Activated T-helper 1 cell treated with anti-CD3 and anti-CD28 coated beads, Interleukin-12 subunit alpha, Interleukin-12 subunit beta, Interleukin-2, Interleukin-4 antibody, amounts not matched to agents 30 ng/mL and 10 ng/mL and 1 ng/mL, durations not matched to agents 14 hours and 24 hours and 36 hours (primary cell): ENCODE results near the gene HOXB8. TPM values are rescaled to one million over a fixed set of nuclear protein-coding genes. Genes with fewer than 3 reads are reported as not detected.

Source experiments
- DNase-seq: peaks from one replicate; pipeline ENCODE4 v3.0.0; 2021; ENCODE audit warnings: low spot score
- H3K27ac Mint-ChIP-seq: one replicate; pipeline ENCODE4 v1.8.0; 2021; ENCODE audit warnings: mild to moderate bottlenecking, mixed read lengths
- H3K27me3 Mint-ChIP-seq: one replicate; pipeline ENCODE4 v1.8.0; 2022; ENCODE audit warnings: mild to moderate bottlenecking, moderate library complexity, mixed read lengths; ENCODE audit not compliant: insufficient read depth
- H3K36me3 Mint-ChIP-seq: one replicate; pipeline ENCODE4 v1.8.0; 2021; ENCODE audit warnings: low read depth, mixed read lengths
- H3K4me1 Mint-ChIP-seq: one replicate; pipeline ENCODE4 v1.8.0; 2021; ENCODE audit warnings: low read depth, mixed read lengths
- H3K4me3 Mint-ChIP-seq: one replicate; pipeline ENCODE4 v1.8.0; 2021; ENCODE audit warnings: mild to moderate bottlenecking, moderate library complexity, mixed read lengths
- H3K9me3 Mint-ChIP-seq: one replicate; pipeline ENCODE4 v1.8.0; 2021; ENCODE audit warnings: mixed read lengths
- intact Hi-C: fragments of 100-400 bp; cut with micrococcal nuclease; formaldehyde crosslinking; loops from one replicate; pipeline ENCODE4 v1.15.1; 2024
- total RNA-seq: library from RNA; stranded (reverse); gene quantifications from 2 replicates; pipeline ENCODE4 v1.2.3, GENCODE V29; 2022

Gene HOXB8
- total RNA-seq, 1 donor from 2014 or later = not detected

DNA sequence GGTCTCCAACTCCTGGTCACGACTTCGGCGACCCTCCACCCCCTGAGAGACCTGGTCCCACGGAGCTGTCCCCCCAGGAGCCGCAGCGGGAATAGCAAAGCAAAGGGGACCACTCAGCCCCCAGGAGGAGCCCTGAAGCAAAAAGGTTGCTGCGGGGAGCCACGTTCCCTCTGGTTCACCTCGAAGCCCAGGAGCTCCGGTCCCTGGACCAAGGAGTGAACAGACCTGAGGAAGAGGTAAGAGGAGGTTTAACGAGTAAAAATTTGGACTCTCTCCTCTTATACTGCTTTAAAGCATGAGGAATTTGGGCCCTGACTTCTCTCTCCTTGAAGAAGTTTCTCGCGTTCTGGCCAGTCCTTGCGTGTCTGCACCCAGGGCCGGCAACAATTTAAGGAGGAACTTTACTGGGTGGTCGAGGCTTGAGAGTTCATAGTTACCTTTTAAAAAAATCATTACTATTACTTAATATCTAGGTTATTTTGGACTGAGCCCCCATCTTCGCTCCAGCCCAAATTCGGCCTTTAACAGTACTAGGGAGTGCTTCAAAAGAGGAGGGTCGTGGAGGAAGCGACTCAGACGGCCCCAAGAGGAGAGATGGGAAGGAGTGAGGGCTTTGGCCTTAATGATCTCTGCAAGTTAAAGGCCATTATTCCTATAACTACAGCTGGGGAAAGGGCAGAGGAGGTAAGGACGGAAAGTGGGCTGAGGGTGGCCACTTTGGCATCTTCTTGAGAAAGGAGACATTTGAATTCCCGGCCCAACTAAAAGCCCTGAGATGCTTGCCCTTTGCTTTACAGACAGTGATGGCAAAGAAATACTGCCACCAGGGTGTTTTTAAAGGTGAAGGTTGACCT is 28.0 kb upstream of the HOXB8 start:
- DNase-seq = no peak
- peaks cover 88% of the 10 kb centered on the region for H3K27me3 Mint-ChIP-seq
- no peak overlapping the region for H3K4me3 Mint-ChIP-seq
- no peaks in the 10 kb centered on the region for H3K9me3 Mint-ChIP-seq
- intact Hi-C loops = loop anchor here (10.0 kb wide), 1 partner anchor 352 kb away; the partner anchor contains the start of gene IGF2BP1
- peaks cover 13% of the 10 kb centered on the region for H3K4me1 Mint-ChIP-seq
- H3K36me3 Mint-ChIP-seq = peaks cover 2% of the 10 kb centered on the region
- H3K27ac Mint-ChIP-seq = no peak overlapping the region

DNA sequence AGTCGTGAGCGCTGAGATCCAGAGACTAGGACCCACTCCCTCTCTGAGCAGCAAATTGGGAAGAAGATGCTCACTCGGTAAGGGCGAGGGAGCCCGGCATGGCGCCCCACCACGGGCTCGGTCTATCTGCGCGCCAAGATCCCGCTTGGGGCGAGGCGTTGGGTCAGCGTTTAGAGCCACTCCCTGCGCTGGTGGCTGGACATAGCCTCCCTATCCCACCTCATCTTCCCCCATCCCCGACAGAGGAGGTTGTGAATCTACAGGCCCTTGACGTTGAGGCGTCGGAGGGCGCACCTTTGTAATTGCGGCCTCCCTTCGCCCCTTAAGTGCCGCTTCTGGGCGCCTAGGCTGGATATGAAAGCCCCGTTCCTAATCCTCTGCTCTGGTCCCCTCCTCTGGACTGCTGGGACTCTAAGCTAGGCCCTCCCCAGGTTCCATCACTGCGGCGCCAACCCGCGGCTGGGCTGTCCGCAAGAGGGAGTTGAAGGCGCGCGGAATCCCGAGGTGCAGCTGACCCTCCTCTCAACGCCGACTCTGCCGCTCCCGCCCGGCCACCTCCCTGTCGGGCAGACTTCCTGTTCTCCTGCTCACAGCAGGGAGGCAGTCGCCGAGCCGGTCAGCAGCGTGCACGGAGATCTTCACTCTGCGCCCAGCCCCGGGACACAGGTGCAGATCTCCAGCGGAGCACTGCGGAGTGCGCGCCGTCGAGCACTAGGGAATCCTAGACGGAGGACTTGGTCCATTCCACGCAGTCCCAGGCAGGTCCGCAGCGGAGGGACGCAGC is 27.2 kb upstream of the HOXB8 start:
- Mint-ChIP-seq H3K27ac (no peak overlapping the region), H3K27me3 (peaks cover 90% of the 10 kb centered on the region), H3K4me1 (peaks cover 13% of the 10 kb centered on the region), H3K36me3 (peaks cover 2% of the 10 kb centered on the region), H3K4me3 (no peak overlapping the region), H3K9me3 (no peaks in the 10 kb centered on the region)
- no peak for DNase-seq
- intact Hi-C loops = loop anchor here (10.0 kb wide), 1 partner anchor 353 kb away; the partner anchor contains the start of gene IGF2BP1

DNA sequence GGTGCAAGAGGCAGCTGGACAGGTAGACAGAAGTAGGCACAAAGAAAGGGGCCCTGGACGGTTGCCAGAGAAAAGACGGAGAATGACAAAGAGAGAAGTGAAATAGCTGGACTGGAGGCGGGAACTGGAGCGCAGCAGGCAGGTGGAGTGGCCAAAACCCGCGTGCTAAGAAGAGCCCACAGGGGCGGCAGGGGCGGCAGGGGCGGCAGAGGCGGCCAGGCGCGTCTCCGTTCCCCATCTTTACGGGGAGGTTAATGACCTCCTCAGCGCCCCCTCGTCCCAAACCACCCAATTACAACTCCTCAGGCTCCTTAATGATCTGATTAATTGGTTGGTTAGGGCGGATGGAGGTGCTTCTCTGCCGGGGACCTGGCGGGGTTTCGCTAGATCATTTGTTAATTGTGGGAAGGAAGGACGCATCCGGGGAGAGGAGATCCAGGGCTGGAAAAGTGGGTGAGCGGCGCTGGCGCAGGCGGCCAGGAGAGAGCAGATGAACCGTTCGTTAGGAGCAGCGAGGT is 26.5 kb upstream of the HOXB8 start:
- H3K4me3 Mint-ChIP-seq = no peak overlapping the region
- peaks cover 94% of the 10 kb centered on the region for H3K27me3 Mint-ChIP-seq
- no peaks in the 10 kb centered on the region for H3K9me3 Mint-ChIP-seq
- no peak for DNase-seq
- intact Hi-C loops = loop anchor here (10.0 kb wide), 1 partner anchor 353 kb away; the partner anchor contains the start of gene IGF2BP1
- H3K4me1 Mint-ChIP-seq = peaks cover 17% of the 10 kb centered on the region
- peak overlapping the region; percentile 51 for H3K27ac Mint-ChIP-seq
- peaks cover 2% of the 10 kb centered on the region for H3K36me3 Mint-ChIP-seq

DNA sequence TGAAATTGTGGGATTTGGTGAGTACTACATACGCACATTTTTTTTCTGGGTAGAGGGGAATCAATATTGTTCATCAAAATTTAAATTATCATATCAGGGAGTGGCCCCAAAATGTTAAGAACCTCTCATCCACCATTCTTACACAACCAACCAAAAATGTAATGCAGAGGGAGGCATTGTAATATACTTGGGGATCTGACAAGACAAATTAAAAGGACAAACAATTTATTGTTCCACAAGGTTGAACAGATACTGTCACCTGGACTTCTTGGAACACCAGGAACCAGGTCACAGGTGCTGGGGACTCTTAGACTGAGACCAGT is 25.7 kb upstream of the HOXB8 start:
- no peak overlapping the region for H3K27ac Mint-ChIP-seq
- no peaks in the 10 kb centered on the region for H3K9me3 Mint-ChIP-seq
- H3K4me3 Mint-ChIP-seq = no peak overlapping the region
- DNase-seq = no peak
- peaks cover 98% of the 10 kb centered on the region for H3K27me3 Mint-ChIP-seq
- peaks cover 19% of the 10 kb centered on the region for H3K4me1 Mint-ChIP-seq
- intact Hi-C loops = loop anchor here (10.0 kb wide), 1 partner anchor 354 kb away; the partner anchor contains the start of gene IGF2BP1
- H3K36me3 Mint-ChIP-seq = peaks cover 2% of the 10 kb centered on the region

DNA sequence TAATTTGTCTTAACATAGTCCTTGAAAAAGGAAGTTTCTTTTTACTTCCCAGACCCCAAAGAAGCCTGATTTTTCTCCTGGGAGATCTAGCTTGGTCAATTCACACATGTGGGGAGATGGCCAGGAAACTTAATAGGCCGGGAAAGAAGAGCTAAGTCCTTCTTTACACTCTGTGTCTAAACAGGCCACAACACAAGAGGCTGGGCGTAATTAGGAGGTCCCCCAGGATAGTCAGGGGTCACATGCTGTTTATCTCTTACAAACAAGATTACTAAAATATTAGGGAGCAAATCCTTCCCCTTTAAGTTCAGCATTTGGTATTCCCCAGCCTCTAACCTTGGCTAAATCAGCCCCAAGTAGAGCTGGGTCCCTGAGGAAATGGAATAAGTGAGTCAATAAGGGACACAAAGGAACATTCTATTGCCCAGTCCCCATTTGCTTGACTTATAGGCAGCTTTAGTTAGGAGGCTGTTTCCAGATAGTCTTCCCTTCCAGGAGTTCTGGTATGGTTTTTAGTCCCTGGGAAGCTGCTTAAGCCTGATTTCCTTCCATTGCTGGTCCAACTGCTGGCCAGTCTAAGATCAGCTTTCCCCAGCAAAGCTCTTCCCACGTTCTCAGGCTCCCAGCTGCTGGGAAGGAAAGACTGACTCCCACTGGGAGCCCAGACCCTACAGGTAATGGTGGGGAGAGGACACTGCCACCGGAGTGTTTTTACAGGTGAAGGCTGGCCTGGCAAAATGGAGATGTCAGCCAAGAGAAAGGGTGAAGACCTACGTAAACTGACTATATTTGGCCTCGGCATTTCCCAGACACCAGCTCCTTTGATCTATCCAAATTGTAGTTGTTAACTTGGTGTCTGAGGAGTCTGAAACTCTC is 25.1 kb upstream of the HOXB8 start:
- Mint-ChIP-seq H3K4me3 (no peak overlapping the region), H3K9me3 (no peaks in the 10 kb centered on the region), H3K27ac (no peak overlapping the region), H3K4me1 (peaks cover 19% of the 10 kb centered on the region), H3K27me3 (peaks cover 98% of the 10 kb centered on the region), H3K36me3 (peaks cover 2% of the 10 kb centered on the region)
- intact Hi-C loops = loop anchor here (5.0 to 10.0 kb wide), 2 partner anchors 107 to 355 kb away; partner anchors contain the start of gene IGF2BP1
- DNase-seq = no peak

DNA sequence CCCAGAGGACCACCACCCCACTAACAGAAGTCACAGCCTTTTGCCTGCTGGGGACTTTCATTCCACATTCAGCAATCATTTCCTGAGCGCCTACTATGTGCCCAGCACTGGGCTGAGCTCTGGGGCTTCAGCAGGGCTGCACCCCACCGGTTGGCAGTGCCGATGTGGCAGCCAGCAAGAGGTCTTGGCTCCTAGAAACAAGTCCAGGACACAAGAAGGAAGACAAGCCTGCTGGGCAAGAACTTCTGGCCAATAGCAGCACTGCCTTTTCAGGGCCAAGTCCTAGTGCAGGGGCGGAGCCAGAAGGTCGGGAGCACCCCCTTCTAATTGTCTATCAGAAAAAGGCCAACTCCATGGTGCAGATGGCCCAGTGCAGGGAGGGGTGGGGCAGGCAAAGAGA is 24.0 kb upstream of the HOXB8 start:
- DNase-seq = no peak
- Mint-ChIP-seq H3K4me3 (no peak overlapping the region), H3K36me3 (peaks cover 2% of the 10 kb centered on the region), H3K27me3 (peaks cover 97% of the 10 kb centered on the region), H3K4me1 (peaks cover 19% of the 10 kb centered on the region), H3K27ac (no peak overlapping the region), H3K9me3 (no peaks in the 10 kb centered on the region)
- intact Hi-C loops = loop anchor here (5.0 kb wide), 1 partner anchor 108 kb away; no protein-coding TSS in a partner anchor

DNA sequence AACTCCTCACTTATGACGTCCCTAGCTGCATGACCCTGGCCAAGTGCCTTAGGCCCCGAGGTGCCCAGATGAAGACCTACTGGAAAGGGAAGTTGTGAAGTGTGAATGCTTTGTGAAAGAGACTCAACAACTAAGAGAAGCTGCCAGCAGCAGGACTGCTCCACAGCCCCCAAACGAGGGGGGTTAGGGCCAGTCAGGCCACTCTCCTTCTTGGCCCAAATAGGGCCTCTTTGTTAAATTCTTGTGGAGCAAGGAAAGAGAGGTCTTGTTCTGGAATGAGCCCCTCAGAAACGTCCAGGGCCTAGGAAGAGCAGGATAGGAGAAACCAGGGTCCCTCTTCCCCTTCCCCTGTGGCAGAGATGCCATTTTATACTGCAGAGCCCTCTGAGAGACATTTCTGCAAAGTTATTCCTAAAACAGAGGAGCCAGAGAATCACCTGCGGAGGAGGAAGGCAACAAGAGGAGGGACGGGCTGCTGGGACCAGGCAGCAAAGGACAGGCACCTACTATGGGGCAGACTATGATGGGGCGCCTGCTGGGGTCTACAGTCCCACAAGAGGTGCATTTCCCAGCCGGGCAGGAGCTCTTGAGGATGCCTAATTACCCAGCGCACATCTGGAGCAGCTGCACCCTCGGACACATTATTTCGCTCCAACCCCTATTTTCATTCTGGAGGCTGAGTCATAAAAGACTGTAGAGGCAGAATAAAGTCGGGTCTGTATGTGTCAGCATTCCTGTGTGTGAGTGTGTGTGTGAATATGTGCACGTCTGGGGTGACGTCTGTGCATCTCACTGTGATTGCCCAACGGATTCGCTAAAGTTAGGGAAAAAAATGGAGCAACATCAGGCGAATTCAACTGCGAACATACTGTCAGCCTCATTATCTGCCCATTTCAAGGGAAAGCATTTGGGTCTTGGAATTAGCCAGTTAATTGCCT is 22.5 kb upstream of the HOXB8 start:
- peaks cover 17% of the 10 kb centered on the region for H3K4me1 Mint-ChIP-seq
- peaks cover 2% of the 10 kb centered on the region for H3K36me3 Mint-ChIP-seq
- H3K4me3 Mint-ChIP-seq = no peak overlapping the region

DNA sequence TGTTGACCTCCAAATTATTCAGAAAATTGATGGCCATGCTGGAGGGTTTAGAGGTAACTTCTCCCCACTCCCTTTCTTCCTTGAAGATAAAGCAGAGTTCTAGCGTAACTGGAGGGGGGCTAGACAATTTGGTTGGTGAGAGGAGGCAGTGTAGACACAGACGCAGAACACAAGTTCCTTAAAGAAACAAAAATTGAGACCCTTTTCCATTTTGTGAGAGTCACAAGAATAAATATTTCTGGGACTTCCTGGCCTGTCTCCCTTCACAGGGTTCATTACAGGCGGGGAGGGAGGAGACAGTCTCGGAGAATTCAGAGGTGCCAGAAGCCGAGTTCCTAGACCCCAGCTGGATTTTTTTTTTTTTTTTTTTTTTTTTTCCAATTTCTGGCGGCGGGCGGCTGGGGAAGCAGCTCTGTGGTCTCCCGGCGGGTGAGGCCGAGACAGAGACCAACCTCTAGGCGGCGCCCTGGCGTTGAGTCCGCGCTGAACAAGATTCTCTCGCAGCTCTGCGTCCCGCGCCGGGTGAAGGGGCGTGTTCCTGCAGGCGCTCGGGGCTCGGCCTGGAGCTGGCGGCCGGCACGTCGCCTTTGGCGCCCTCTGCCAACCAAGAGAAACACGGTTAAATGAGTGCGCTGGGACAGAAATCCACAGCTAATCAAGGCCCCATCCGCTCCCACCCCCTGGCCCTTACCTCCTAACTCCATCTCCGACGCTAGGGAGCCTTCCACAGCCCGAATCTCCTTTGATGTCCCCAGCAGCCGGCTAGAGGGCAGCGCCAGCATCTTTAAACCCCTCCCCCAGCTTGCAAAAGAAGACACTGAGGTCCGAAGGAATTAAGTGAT is 21.3 kb upstream of the HOXB8 start:
- peaks cover 12% of the 10 kb centered on the region for H3K4me1 Mint-ChIP-seq
- H3K9me3 Mint-ChIP-seq = no peaks in the 10 kb centered on the region
- peaks cover 90% of the 10 kb centered on the region for H3K27me3 Mint-ChIP-seq
- no peaks in the 10 kb centered on the region for H3K36me3 Mint-ChIP-seq
- peak; percentile 52 for DNase-seq
- intact Hi-C loops = loop anchor here (5.0 kb wide), 1 partner anchor 111 kb away; no protein-coding TSS in a partner anchor
- no peak overlapping the region for H3K4me3 Mint-ChIP-seq
- H3K27ac Mint-ChIP-seq = no peak overlapping the region

More for the DNA sequence above, 22.5 kb upstream of the HOXB8 start:
- no peaks in the 10 kb centered on the region for H3K9me3 Mint-ChIP-seq
- H3K27ac Mint-ChIP-seq = no peak overlapping the region
- DNase-seq = no peak
- intact Hi-C loops = loop anchor here (5.0 kb wide), 1 partner anchor 110 kb away; no protein-coding TSS in a partner anchor
- H3K27me3 Mint-ChIP-seq = peaks cover 94% of the 10 kb centered on the region

DNA sequence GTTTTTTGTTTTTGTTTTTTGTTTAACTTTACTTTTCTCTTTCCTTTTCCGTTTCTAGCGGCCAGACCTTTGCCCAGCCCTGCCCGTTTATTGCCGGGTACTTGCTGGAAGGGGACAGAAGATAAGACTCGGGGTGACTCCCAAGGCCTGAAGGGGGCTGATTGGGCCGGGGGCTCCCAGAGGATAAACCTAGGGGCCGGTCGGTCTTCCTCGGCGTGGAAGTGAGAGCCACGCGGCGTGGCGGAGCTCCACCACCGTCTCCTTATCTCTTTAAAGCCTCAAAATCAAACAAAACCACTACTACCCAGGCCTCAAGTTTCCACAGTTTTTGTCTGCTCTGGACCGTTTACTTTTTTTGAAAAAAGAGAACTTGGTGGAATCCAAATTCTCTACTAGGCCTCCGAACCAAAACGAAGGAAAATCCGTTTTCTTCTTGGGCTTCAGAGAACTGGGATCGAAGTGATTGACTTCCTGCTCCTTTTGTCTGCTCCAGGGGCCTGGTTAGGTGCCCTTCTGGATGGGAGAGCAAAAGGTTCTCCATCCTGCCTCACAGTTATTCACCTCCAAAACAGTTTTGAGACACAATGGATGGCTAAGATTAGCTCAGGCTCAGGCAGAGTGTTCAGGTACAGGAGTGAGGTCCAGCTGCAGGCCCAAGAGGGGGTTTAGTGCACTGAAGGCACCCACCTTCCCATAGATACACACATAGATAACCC is 19.6 kb upstream of the HOXB8 start:
- H3K4me1 Mint-ChIP-seq = peaks cover 10% of the 10 kb centered on the region
- no peaks in the 10 kb centered on the region for H3K9me3 Mint-ChIP-seq
- H3K4me3 Mint-ChIP-seq = peak overlapping the region; percentile 26
- no peak for DNase-seq
- intact Hi-C loops = loop anchor here (5.0 kb wide), 1 partner anchor 113 kb away; no protein-coding TSS in a partner anchor
- H3K27me3 Mint-ChIP-seq = peaks cover 89% of the 10 kb centered on the region
- H3K27ac Mint-ChIP-seq = peak overlapping the region; percentile 12
- no peaks in the 10 kb centered on the region for H3K36me3 Mint-ChIP-seq

DNA sequence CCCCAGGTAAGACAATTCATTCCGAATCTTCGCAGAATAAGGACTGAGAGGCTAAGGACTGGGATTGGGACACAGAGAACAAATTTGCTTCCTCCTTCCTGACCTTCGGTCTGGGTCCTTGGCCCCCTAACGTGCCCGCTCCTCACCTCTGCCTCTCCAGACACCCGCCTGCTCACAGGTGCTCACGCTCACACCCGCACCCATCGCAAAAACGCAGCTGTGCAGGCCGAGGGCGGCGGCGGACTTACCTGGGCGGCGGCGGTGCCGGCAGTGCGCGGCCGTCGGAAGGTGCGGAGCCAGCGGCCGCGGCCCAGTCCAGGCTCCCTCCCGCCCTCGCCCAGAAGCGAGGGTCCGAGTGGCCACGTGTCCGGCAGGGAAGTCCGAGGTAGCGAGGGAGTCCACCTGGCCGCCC is 18.2 kb upstream of the HOXB8 start:
- Mint-ChIP-seq H3K36me3 (no peaks in the 10 kb centered on the region), H3K27me3 (peaks cover 89% of the 10 kb centered on the region), H3K4me3 (peak overlapping the region; percentile 50), H3K9me3 (no peaks in the 10 kb centered on the region), H3K4me1 (peaks cover 10% of the 10 kb centered on the region), H3K27ac (no peak overlapping the region)
- intact Hi-C loops = no loop called here
- DNase-seq = no peak
